Gastrocnemius medialis (tissue), 4 donors: ENCODE results near the gene ZNF213. TPM values are rescaled to one million over a fixed set of nuclear protein-coding genes. Genes with fewer than 3 reads are reported as not detected.

Experiments used
- ATAC-seq, 2 donors: fragments of 150-250 bp; one replicate each; pipeline ENCODE4 v1.9.1; 2016
- DNase-seq, 2 donors: peaks; one replicate each; pipeline ENCODE4 v3.0.0-alpha.2; 2019
- H3K27ac ChIP-seq, 4 donors: fragments of 200-600 bp; sonication (generic); 1 replicate in 1 of 4; 2 replicates in 3 of 4; pipeline ENCODE4 v1.5.1; 2016 to 2018; ENCODE audit warnings: mild to moderate bottlenecking in 2 of 4, moderate library complexity in 1 of 4
- H3K27me3 ChIP-seq, 3 donors: fragments of 200-600 bp; sonication (generic) in 2 of 3; 1 replicate in 1 of 3; 2 replicates in 2 of 3; pipeline versions ENCODE4 v1.5.1 to v1.6.0; 2016 to 2019; ENCODE audit warnings: mild to moderate bottlenecking in 1 of 3, moderate library complexity in 1 of 3
- H3K36me3 ChIP-seq, 2 donors: fragments of 200-600 bp; sonication (generic) in 1 of 2; one replicate each; pipeline ENCODE4 v1.5.1; 2017 to 2018
- H3K4me1 ChIP-seq, 2 donors: fragments of 200-600 bp; sonication (generic) in 1 of 2; one replicate each; pipeline ENCODE4 v1.5.1; 2016 to 2017; ENCODE audit warnings: mild to moderate bottlenecking in 2 of 2
- H3K4me3 ChIP-seq, 4 donors: fragments of 200-600 bp; sonication (generic) in 3 of 4; 1 replicate in 1 of 4; 2 replicates in 3 of 4; pipeline ENCODE4 v1.5.1; 2016 to 2019; ENCODE audit warnings: mild to moderate bottlenecking in 2 of 4
- H3K9me3 ChIP-seq, 3 donors: fragments of 200-600 bp; sonication (generic) in 2 of 3; 1 replicate in 1 of 3; 2 replicates in 2 of 3; pipeline ENCODE4 v1.5.1; 2016 to 2019
- CTCF ChIP-seq, 5 experiments: fragments of 450-650 bp in 3 of 5; fragments of 200-600 bp in 2 of 5; sonication (generic) in 2 of 5; IDR thresholded peaks in 4 of 5; conservative IDR thresholded peaks in 1 of 5; 1 replicate in 4 of 5; 2 replicates in 1 of 5; pipeline ENCODE4 v1.5.1; 2016 to 2019; ENCODE audit warnings: antibody characterized with exemption in 5 of 5, mild to moderate bottlenecking in 3 of 5, moderate library complexity in 3 of 5
- POLR2A ChIP-seq, 2 donors: fragments of 450-650 bp; IDR thresholded peaks; one replicate each; pipeline ENCODE4 v1.6.1; 2017; ENCODE audit warnings: antibody characterized with exemption in 2 of 2, mild to moderate bottlenecking in 2 of 2, moderate library complexity in 2 of 2
- in situ Hi-C, 4 donors: fragments of 200-750 bp; cut with MboI; loops; one replicate each; pipeline versions ENCODE4 v1.15.0 to v1.8.0; 2017; ENCODE audit warnings: low sequenced_read_pairs in 4 of 4
- intact Hi-C: fragments of 100-400 bp; cut with DNase I; formaldehyde crosslinking; loops from one replicate; pipeline ENCODE4 v1.15.1; 2023; ENCODE audit warnings: low total_unique reads
- total RNA-seq, 4 donors: library from RNA; depleted of rRNA; stranded (reverse); fragments of >200 nt; gene quantifications; one replicate each; pipeline versions ENCODE4 v1.1.0 to v1.2.3, GENCODE V29; 2016

Gene ZNF213
- total RNA-seq, 4 donors from 2014 or later = 8.9 to 18.6 (median 14.5) TPM

GRCh38 chr16:3091551-3091950, 43.3 kb upstream of the ZNF213 start:
- Histone ChIP-seq H3K27me3 (peaks cover 0 to 8% (median 6%) of the 10 kb centered on the region in 3 donors), H3K27ac (no peak overlapping the region), H3K36me3 (no peaks in the 10 kb centered on the region), H3K9me3 (no peaks in the 10 kb centered on the region), H3K4me3 (no peak overlapping the region), H3K4me1 (peaks cover 0 to 4% of the 10 kb centered on the region in 2 donors)
- ATAC-seq (no peak), DNase-seq (no peak)
- no peak for TF ChIP-seq POLR2A (IDR thresholded peaks at IDR 0.05)
- intact Hi-C loops = no loop called here
- in situ Hi-C loops = no loop called here

- Histone ChIP-seq H3K27ac (no peak overlapping the region), H3K9me3 (no peaks in the 10 kb centered on the region), H3K36me3 (no peaks in the 10 kb centered on the region), H3K4me3 (no peak overlapping the region), H3K4me1 (peaks cover 0 to 4% of the 10 kb centered on the region in 2 donors), H3K27me3 (peaks cover 0 to 8% (median 6%) of the 10 kb centered on the region in 3 donors)
- intact Hi-C loops (no loop called here), in situ Hi-C loops (no loop called here)
- DNase-seq (no peak), ATAC-seq (no peak)
- TF ChIP-seq POLR2A (IDR thresholded peaks at IDR 0.05) = no peak
These were observed 42.3 kb upstream of the ZNF213 start for GRCh38 chr16:3092501-3092941.

GRCh38 chr16:3094289-3095027, 40.4 kb upstream of the ZNF213 start:
- in situ Hi-C loops = no loop called here
- ATAC-seq (no peak), DNase-seq (no peak)
- Histone ChIP-seq H3K27ac (no peak overlapping the region), H3K9me3 (no peaks in the 10 kb centered on the region), H3K36me3 (no peaks in the 10 kb centered on the region), H3K4me3 (no peak overlapping the region), H3K4me1 (peaks cover 0 to under 1% of the 10 kb centered on the region in 2 donors), H3K27me3 (peaks cover 0 to 8% (median 6%) of the 10 kb centered on the region in 3 donors)
- peak in 4 of 5 experiments; percentile 17 to 51 (median 29) for TF ChIP-seq CTCF (IDR thresholded peaks at IDR 0.05 in 4 of 5, conservative IDR thresholded peaks at IDR 0.05 in 1 of 5)
- no peak for TF ChIP-seq POLR2A (IDR thresholded peaks at IDR 0.05)
- intact Hi-C loops = no loop called here

- in situ Hi-C loops = no loop called here
- TF ChIP-seq CTCF (IDR thresholded peaks at IDR 0.05 in 4 of 5, conservative IDR thresholded peaks at IDR 0.05 in 1 of 5) (peak in 1 of 5 experiments; percentile 29), POLR2A (IDR thresholded peaks at IDR 0.05) (no peak)
- H3K27me3 ChIP-seq = peaks cover 0 to 8% (median 6%) of the 10 kb centered on the region in 3 donors
- H3K4me1 ChIP-seq = peaks cover 5 to 11% of the 10 kb centered on the region in 2 donors
- intact Hi-C loops = no loop called here
- H3K9me3 ChIP-seq = no peaks in the 10 kb centered on the region
- H3K36me3 ChIP-seq = no peaks in the 10 kb centered on the region
- no peak for DNase-seq
- H3K27ac ChIP-seq = no peak overlapping the region
- no peak overlapping the region for H3K4me3 ChIP-seq
- ATAC-seq = no peak
These were observed 39.0 kb upstream of the ZNF213 start for GRCh38 chr16:3095869-3096268.

- H3K27me3 ChIP-seq = peaks cover 0 to 8% (median 6%) of the 10 kb centered on the region in 3 donors
- H3K36me3 ChIP-seq = no peaks in the 10 kb centered on the region
- H3K4me1 ChIP-seq = peaks cover 10 to 11% of the 10 kb centered on the region in 2 donors
- intact Hi-C loops = no loop called here
- TF ChIP-seq CTCF (IDR thresholded peaks at IDR 0.05 in 4 of 5, conservative IDR thresholded peaks at IDR 0.05 in 1 of 5) (no peak), POLR2A (IDR thresholded peaks at IDR 0.05) (no peak)
- no peak for ATAC-seq
- in situ Hi-C loops = no loop called here
- no peaks in the 10 kb centered on the region for H3K9me3 ChIP-seq
- H3K4me3 ChIP-seq = no peak overlapping the region
- no peak overlapping the region for H3K27ac ChIP-seq
- no peak for DNase-seq
These were observed 38.5 kb upstream of the ZNF213 start for GRCh38 chr16:3096362-3096761.
